ENCODE results near the gene HOXD9.

The HOXD9 gene

GRCh38 chr2:176111846-176112374 is 10.6 kb upstream of the HOXD9 start:
- DNase-seq (ENCODE audit: low read depth), result no peak
- H3K4me3 ChIP-seq (ENCODE audit: low read depth, low read length), result no peak overlapping the region
- TF ChIP-seq POLR2A (IDR thresholded peaks at IDR 0.05; ENCODE audit: extremely low read depth, insufficient read length) (no peak), MAX (IDR thresholded peaks at IDR 0.05; ENCODE audit: low read depth, low read length) (no peak), MYC (IDR thresholded peaks at IDR 0.05; ENCODE audit: low read depth, low read length) (no peak)
- TF ChIP-seq, protein P1, sequence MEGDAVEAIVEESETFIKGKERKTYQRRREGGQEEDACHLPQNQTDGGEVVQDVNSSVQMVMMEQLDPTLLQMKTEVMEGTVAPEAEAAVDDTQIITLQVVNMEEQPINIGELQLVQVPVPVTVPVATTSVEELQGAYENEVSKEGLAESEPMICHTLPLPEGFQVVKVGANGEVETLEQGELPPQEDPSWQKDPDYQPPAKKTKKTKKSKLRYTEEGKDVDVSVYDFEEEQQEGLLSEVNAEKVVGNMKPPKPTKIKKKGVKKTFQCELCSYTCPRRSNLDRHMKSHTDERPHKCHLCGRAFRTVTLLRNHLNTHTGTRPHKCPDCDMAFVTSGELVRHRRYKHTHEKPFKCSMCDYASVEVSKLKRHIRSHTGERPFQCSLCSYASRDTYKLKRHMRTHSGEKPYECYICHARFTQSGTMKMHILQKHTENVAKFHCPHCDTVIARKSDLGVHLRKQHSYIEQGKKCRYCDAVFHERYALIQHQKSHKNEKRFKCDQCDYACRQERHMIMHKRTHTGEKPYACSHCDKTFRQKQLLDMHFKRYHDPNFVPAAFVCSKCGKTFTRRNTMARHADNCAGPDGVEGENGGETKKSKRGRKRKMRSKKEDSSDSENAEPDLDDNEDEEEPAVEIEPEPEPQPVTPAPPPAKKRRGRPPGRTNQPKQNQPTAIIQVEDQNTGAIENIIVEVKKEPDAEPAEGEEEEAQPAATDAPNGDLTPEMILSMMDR (IDR thresholded peaks at IDR 0.05; ENCODE audit: low read depth, low read length), result no peak

- TF ChIP-seq, protein P1 (IDR thresholded peaks at IDR 0.05; ENCODE audit: low read depth, low read length), result no peak
- TF ChIP-seq POLR2A (IDR thresholded peaks at IDR 0.05; ENCODE audit: extremely low read depth, insufficient read length) (no peak), MAX (IDR thresholded peaks at IDR 0.05; ENCODE audit: low read depth, low read length) (no peak), MYC (IDR thresholded peaks at IDR 0.05; ENCODE audit: low read depth, low read length) (no peak)
These were observed 9.9 kb upstream of the HOXD9 start for GRCh38 chr2:176112375-176113302.

GRCh38 chr2:176114120-176114929 is 8.2 kb upstream of the HOXD9 start:
- no peak for TF ChIP-seq MYC (IDR thresholded peaks at IDR 0.05; ENCODE audit: low read depth, low read length)
- TF ChIP-seq POLR2A (IDR thresholded peaks at IDR 0.05; ENCODE audit: extremely low read depth, insufficient read length), result no peak
- no peak for TF ChIP-seq MAX (IDR thresholded peaks at IDR 0.05; ENCODE audit: low read depth, low read length)
- TF ChIP-seq, protein P1 (IDR thresholded peaks at IDR 0.05; ENCODE audit: low read depth, low read length), result no peak
- no peak for DNase-seq (ENCODE audit: low read depth)
- H3K4me3 ChIP-seq (ENCODE audit: low read depth, low read length), result no peak overlapping the region

More at GRCh38 chr2:176112375-176113302, 9.9 kb upstream of the HOXD9 start:
- H3K4me3 ChIP-seq (ENCODE audit: low read depth, low read length), result no peak overlapping the region
- DNase-seq (ENCODE audit: low read depth), result no peak

GRCh38 chr2:176114930-176115625 is 7.4 kb upstream of the HOXD9 start:
- DNase-seq (ENCODE audit: low read depth), result peak; percentile 86
- TF ChIP-seq POLR2A (IDR thresholded peaks at IDR 0.05; ENCODE audit: extremely low read depth, insufficient read length), result no peak
- TF ChIP-seq, protein P1 (IDR thresholded peaks at IDR 0.05; ENCODE audit: low read depth, low read length), result no peak
- no peak for TF ChIP-seq MAX (IDR thresholded peaks at IDR 0.05; ENCODE audit: low read depth, low read length)
- TF ChIP-seq MYC (IDR thresholded peaks at IDR 0.05; ENCODE audit: low read depth, low read length), result no peak
- H3K4me3 ChIP-seq (ENCODE audit: low read depth, low read length), result no peak overlapping the region
